Inflammatory macrophage (primary cell): ENCODE results near the gene FADS6.

Experiments
- DNase-seq, 2 donors: peaks; one replicate each; pipeline ENCODE4 v3.0.0-alpha.2; 2020 to 2022
- total RNA-seq, 18 experiments: gene quantifications; one replicate each; lab custom pipeline; 2026; ENCODE audit warnings: mixed read lengths in 6 of 18, inconsistent platforms in 2 of 18; lab: John Stamatoyannopoulos, UW

Gene FADS6
- total RNA-seq: 0 to 0.07 (median 0) reads per million in 18 experiments

GRCh38 chr17:74892974-74893911 lies at the start of gene FADS6:
Gene FADS6, minus strand, starts transcription at chr17:74893633. Its CDS starts 38 bp downstream, at chr17:74893595.
- no peak for DNase-seq

GRCh38 chr17:74941128-74941725 lies 47.8 kb upstream of the FADS6 start:
- no peak for DNase-seq

- DNase-seq: no peak
These were observed 46.1 kb upstream of the FADS6 start for GRCh38 chr17:74939534-74939933.

- no peak for DNase-seq
These were observed 44.9 kb upstream of the FADS6 start for GRCh38 chr17:74938194-74938950.

- no peak for DNase-seq
These were observed 43.9 kb upstream of the FADS6 start for GRCh38 chr17:74937064-74938051.

GRCh38 chr17:74936470-74936799 lies 43.0 kb upstream of the FADS6 start:
- DNase-seq: no peak

- DNase-seq: no peak
These were observed 42.4 kb upstream of the FADS6 start, which contains the start of gene OTOP3 for GRCh38 chr17:74935585-74936469. Gene OTOP3, plus strand, starts transcription at chr17:74935898. Its CDS starts 24 bp downstream, at chr17:74935922.

GRCh38 chr17:74935048-74935447 lies 41.6 kb upstream of the FADS6 start:
- DNase-seq: no peak

GRCh38 chr17:74930535-74931036 lies 37.2 kb upstream of the FADS6 start:
- DNase-seq: no peak

GRCh38 chr17:74928786-74929185 lies 35.4 kb upstream of the FADS6 start:
- no peak for DNase-seq

GRCh38 chr17:74925242-74925641 lies 31.8 kb upstream of the FADS6 start:
- DNase-seq: no peak

- peak; percentile 71 to 80 for DNase-seq
These were observed 31.0 kb upstream of the FADS6 start, which contains the start of gene OTOP2 for GRCh38 chr17:74924250-74924948. Gene OTOP2, plus strand, starts transcription at chr17:74924273. Its CDS starts 360 bp downstream, at chr17:74924633.

GRCh38 chr17:74923538-74924249 lies 30.3 kb upstream of the FADS6 start:
- peak; percentile 51 to 69 for DNase-seq

GRCh38 chr17:74922694-74923537 lies 29.5 kb upstream of the FADS6 start, which contains the start of gene USH1G:
Gene USH1G, minus strand, starts transcription at chr17:74923255. Its CDS starts 182 bp downstream, at chr17:74923073.
- DNase-seq: no peak

GRCh38 chr17:74922172-74922571 lies 28.7 kb upstream of the FADS6 start:
- DNase-seq: no peak

- DNase-seq: no peak
These were observed 28.3 kb upstream of the FADS6 start for GRCh38 chr17:74921769-74922168.

GRCh38 chr17:74921026-74921681 lies 27.7 kb upstream of the FADS6 start:
- DNase-seq: no peak
